RWPE1 (cell line): ENCODE measurements around the gene AGPAT3.

Experiments used
- CTCF ChIA-PET: fragments of 350-600 bp; sonication (Branson Sonifier 250); formaldehyde crosslinking; extraction: SDS; loops from one replicate; lab custom pipeline; 2021; lab: Yijun Ruan, JAX
- POLR2A ChIA-PET: fragments of 400-600 bp; formaldehyde crosslinking; extraction: SDS; loops from one replicate; lab custom pipeline; 2020; ENCODE audit warnings: antibody characterized with exemption; ENCODE audit not compliant: low non-redundant PET; lab: Yijun Ruan, JAX
- DNase-seq: peaks from one replicate; pipeline ENCODE4 v3.0.0; 2012; ENCODE audit warnings: low spot score
- H3K27ac ChIP-seq: fragments of 450-650 bp; 2 replicates; pipeline ENCODE4 v1.5.1; 2017
- TF ChIP-seq, protein P1 (sequence below): fragments of 450-650 bp; conservative IDR thresholded peaks from 2 replicates; pipeline ENCODE4 v1.5.1; 2017; ENCODE audit warnings: low read depth, mild to moderate bottlenecking

AGPAT3 gene

DNA sequence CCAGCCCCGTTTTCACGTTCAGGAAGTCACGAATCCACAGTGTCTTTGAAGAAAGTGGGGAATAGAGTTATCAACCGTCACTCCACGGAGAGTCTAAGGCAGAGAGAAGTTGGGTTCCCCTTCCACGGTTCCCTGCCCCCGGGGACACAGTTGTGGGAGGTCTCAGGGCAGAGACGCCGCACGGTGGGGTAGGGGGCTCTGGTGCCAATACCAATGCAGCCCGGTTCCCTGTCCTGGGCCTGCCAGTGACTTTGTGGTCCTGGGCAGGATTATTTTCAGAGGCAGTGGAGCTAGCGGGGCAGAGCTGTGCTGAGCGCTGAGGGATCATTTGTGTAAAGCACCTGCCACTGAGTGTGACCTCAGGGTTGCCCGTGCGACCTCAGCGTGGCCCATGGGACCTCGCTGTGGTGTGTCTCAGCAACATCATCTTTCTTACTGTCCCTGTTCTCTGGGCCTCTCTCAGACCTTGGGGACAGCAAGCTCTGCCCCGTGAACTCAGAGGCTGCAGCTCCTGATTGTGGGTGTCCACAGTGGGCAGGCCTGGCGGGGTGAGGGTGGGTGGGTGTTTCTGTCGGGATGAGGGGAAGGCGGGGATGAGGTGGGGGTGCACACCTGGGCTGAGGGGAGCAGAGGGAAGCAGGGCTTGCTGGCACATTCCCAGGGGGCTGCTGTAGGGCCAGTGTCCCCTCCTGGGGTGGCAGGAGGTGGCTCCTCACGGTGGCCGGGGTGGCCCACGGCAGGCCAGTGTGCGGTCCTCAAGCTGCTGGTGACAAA lies 65.2 kb downstream of the AGPAT3 start:
- TF ChIP-seq, protein P1, sequence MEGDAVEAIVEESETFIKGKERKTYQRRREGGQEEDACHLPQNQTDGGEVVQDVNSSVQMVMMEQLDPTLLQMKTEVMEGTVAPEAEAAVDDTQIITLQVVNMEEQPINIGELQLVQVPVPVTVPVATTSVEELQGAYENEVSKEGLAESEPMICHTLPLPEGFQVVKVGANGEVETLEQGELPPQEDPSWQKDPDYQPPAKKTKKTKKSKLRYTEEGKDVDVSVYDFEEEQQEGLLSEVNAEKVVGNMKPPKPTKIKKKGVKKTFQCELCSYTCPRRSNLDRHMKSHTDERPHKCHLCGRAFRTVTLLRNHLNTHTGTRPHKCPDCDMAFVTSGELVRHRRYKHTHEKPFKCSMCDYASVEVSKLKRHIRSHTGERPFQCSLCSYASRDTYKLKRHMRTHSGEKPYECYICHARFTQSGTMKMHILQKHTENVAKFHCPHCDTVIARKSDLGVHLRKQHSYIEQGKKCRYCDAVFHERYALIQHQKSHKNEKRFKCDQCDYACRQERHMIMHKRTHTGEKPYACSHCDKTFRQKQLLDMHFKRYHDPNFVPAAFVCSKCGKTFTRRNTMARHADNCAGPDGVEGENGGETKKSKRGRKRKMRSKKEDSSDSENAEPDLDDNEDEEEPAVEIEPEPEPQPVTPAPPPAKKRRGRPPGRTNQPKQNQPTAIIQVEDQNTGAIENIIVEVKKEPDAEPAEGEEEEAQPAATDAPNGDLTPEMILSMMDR, result no peak
- POLR2A ChIA-PET, result no interaction called here
- no peak overlapping the region for H3K27ac ChIP-seq

DNA sequence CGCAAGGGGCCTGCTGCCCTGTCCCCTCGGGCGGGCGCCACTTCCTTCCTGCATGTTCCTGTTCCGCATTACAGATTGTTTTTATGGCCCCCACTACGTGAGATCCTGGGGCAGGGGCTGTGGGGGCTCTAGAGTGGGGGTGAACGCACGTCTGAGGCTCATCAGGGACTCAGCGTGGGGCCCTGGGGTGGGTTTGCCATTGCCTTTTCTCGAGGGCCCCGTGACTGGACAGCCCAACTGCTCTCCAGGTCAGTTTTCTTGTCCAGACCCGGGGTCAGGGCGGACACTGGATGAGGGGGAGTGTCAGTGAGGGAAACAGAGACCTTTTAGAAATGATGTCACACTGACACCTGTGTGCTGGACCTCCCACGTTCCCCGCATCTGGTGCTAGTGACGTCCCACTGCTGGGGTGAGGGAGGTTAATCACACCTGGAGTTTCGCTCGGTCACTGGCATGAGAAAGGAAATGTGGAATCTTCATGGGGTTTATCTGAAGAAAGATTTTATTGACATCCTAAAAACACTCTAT lies 65.9 kb downstream of the AGPAT3 start:
- POLR2A ChIA-PET, result no interaction called here
- CTCF ChIA-PET, result interaction anchor here (1.2 kb wide), 1 partner anchor 120 kb away, joined by 3 read pairs; no protein-coding TSS in a partner anchor

More for the DNA sequence above, 65.2 kb downstream of the AGPAT3 start:
- no peak for DNase-seq
- CTCF ChIA-PET, result interaction anchor here (1.2 kb wide), 2 partner anchors 9 to 119 kb away, joined by 3 to 4 read pairs; no protein-coding TSS in a partner anchor

GRCh38 chr21:43931489-43931888 lies 66.5 kb downstream of the AGPAT3 start:
- CTCF ChIA-PET, result interaction anchor here (1.2 kb wide), 1 partner anchor 120 kb away, joined by 3 read pairs; no protein-coding TSS in a partner anchor
- TF ChIP-seq, protein P1, result no peak
- no peak for DNase-seq
- no peak overlapping the region for H3K27ac ChIP-seq
- POLR2A ChIA-PET, result no interaction called here

More for the DNA sequence above, 65.9 kb downstream of the AGPAT3 start:
- TF ChIP-seq, protein P1, result no peak
- DNase-seq, result no peak
- H3K27ac ChIP-seq, result no peak overlapping the region

DNA sequence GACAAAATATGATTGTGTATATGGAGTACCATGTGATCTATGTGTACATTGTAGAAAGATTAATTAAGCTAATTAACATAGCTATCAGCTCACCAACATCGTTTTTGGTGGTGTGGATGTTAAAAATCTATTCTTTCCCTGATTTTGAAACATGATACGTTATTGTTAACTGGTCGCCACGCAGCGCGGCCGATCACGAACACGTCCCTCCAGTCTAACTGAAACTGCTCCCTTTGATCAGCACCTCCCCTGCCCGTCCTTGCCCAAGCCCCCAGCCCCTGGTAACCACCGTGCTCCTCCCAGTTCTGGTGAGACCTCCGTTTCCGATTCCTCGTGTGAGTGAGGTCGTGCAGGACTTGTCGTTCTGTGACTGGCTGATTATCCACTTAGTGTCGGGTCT lies 67.0 kb downstream of the AGPAT3 start:
- POLR2A ChIA-PET, result no interaction called here
- TF ChIP-seq, protein P1, result no peak
- no peak overlapping the region for H3K27ac ChIP-seq
- DNase-seq, result no peak
- CTCF ChIA-PET, result no interaction called here

GRCh38 chr21:43933199-43933598 lies 68.2 kb downstream of the AGPAT3 start:
- DNase-seq, result no peak
- CTCF ChIA-PET, result interaction anchor here (0.6 kb wide), 1 partner anchor 123 kb away, joined by 4 read pairs; no protein-coding TSS in a partner anchor
- no peak overlapping the region for H3K27ac ChIP-seq
- TF ChIP-seq, protein P1, result no peak
- POLR2A ChIA-PET, result no interaction called here

- no peak for DNase-seq
- ChIA-PET CTCF (interaction anchor here (0.6 kb wide), 1 partner anchor 123 kb away, joined by 4 read pairs; no protein-coding TSS in a partner anchor), POLR2A (no interaction called here)
- TF ChIP-seq, protein P1, result no peak
- H3K27ac ChIP-seq, result no peak overlapping the region
These were observed 68.7 kb downstream of the AGPAT3 start for GRCh38 chr21:43933680-43934079.
